H1 (cell line): Measurements from ENCODE around the gene ZNRF2. TPM values are rescaled to one million over a fixed set of nuclear protein-coding genes. Genes with fewer than 3 reads are reported as not detected.

Source experiments
- ASH2L ChIP-seq: fragments of 200-600, 300-600 bp; sonication (generic); IDR thresholded peaks from one replicate; pipeline ENCODE4 v1.7.1; 2017; ENCODE audit warnings: low read length
- CTBP2 ChIP-seq: IDR thresholded peaks from 2 replicates; pipeline ENCODE4 v1.7.0; 2011; ENCODE audit warnings: borderline replicate concordance, mild to moderate bottlenecking, moderate library complexity, mixed read lengths, low read length; ENCODE audit not compliant: insufficient read depth, insufficient read length
- EP300 ChIP-seq, 2 experiments: IDR thresholded peaks; 1 replicate in 1 of 2; 2 replicates in 1 of 2; pipeline ENCODE4 v1.6.1; 2011 to 2012; ENCODE audit warnings: low read depth in 2 of 2, low read length in 2 of 2, mild to moderate bottlenecking in 2 of 2, borderline replicate concordance in 1 of 2, inconsistent platforms in 1 of 2, moderate library complexity in 1 of 2
- EZH2 ChIP-seq: fragments of 200-600 bp; sonication (generic); IDR thresholded peaks from 2 replicates; pipeline ENCODE4 v1.7.1; 2012; ENCODE audit warnings: low read depth, mild to moderate bottlenecking, moderate library complexity, low read length, inconsistent platforms; ENCODE audit not compliant: severe bottlenecking
- GABPA ChIP-seq: IDR thresholded peaks from 2 replicates; pipeline ENCODE4 v1.6.1; 2011; ENCODE audit warnings: mild to moderate bottlenecking, low read length, moderate library complexity, borderline replicate concordance; ENCODE audit not compliant: insufficient read depth
- RAD21 ChIP-seq, 2 experiments: IDR thresholded peaks in 1 of 2; conservative IDR thresholded peaks in 1 of 2; 2 replicates each; pipeline ENCODE4 v1.6.1; 2011; ENCODE audit warnings: low read depth in 2 of 2, low read length in 2 of 2, improper control_type of control experiment in 1 of 2, inconsistent platforms in 1 of 2, mild to moderate bottlenecking in 1 of 2, moderate library complexity in 1 of 2
- SIX5 ChIP-seq: IDR thresholded peaks from 2 replicates; pipeline ENCODE4 v1.6.1; 2011; ENCODE audit warnings: mild to moderate bottlenecking, low read depth, low read length
- SUZ12 ChIP-seq: fragments of 200-600 bp; sonication (generic); IDR thresholded peaks from 2 replicates; pipeline ENCODE4 v1.6.1; 2012; ENCODE audit warnings: mild to moderate bottlenecking, inconsistent platforms, low read length, moderate library complexity, mixed read lengths
- polyA plus RNA-seq, 7 experiments: library from polyadenylated mRNA; depleted of rRNA in 3 of 7; stranded (reverse) in 5 of 7; unstranded in 2 of 7; fragments of >200 nt in 5 of 7; fragments of 200-250 nt in 2 of 7; gene quantifications; 1 replicate in 5 of 7; 2 replicates in 1 of 7; 4 replicates in 1 of 7; pipeline versions ENCODE4 v1.2.1 to v1.2.3, GENCODE V29; 2011 to 2013; ENCODE audit warnings: missing spikeins in 2 of 7, mixed read lengths in 2 of 7
- total RNA-seq: library from RNA; stranded (reverse); fragmentation: NEBNext Ultra II Directional; extraction: Animal tissue kit (Norgen Biotek cat#: 25700); gene quantifications from 2 replicates; pipeline ENCODE4 v1.2.1, GENCODE V29; 2021
- TF ChIP-seq, protein P1 (sequence below): fragments of 300-600 bp; sonication (generic); IDR thresholded peaks from 2 replicates; pipeline ENCODE4 v1.7.1; 2012; ENCODE audit warnings: low read length, moderate library complexity, mild to moderate bottlenecking, inconsistent platforms; ENCODE audit not compliant: insufficient replicate concordance

The ZNRF2 gene
- total and polyA plus RNA-seq, 2 of the 8 experiments (the other 6 are each of a cell fraction or from before 2014, with no cell fraction given) = 2.9 to 16.2 TPM

GRCh38 chr7:30322271-30323005 is 38.0 kb downstream of the ZNRF2 start (continued):
- TF ChIP-seq, protein P1, sequence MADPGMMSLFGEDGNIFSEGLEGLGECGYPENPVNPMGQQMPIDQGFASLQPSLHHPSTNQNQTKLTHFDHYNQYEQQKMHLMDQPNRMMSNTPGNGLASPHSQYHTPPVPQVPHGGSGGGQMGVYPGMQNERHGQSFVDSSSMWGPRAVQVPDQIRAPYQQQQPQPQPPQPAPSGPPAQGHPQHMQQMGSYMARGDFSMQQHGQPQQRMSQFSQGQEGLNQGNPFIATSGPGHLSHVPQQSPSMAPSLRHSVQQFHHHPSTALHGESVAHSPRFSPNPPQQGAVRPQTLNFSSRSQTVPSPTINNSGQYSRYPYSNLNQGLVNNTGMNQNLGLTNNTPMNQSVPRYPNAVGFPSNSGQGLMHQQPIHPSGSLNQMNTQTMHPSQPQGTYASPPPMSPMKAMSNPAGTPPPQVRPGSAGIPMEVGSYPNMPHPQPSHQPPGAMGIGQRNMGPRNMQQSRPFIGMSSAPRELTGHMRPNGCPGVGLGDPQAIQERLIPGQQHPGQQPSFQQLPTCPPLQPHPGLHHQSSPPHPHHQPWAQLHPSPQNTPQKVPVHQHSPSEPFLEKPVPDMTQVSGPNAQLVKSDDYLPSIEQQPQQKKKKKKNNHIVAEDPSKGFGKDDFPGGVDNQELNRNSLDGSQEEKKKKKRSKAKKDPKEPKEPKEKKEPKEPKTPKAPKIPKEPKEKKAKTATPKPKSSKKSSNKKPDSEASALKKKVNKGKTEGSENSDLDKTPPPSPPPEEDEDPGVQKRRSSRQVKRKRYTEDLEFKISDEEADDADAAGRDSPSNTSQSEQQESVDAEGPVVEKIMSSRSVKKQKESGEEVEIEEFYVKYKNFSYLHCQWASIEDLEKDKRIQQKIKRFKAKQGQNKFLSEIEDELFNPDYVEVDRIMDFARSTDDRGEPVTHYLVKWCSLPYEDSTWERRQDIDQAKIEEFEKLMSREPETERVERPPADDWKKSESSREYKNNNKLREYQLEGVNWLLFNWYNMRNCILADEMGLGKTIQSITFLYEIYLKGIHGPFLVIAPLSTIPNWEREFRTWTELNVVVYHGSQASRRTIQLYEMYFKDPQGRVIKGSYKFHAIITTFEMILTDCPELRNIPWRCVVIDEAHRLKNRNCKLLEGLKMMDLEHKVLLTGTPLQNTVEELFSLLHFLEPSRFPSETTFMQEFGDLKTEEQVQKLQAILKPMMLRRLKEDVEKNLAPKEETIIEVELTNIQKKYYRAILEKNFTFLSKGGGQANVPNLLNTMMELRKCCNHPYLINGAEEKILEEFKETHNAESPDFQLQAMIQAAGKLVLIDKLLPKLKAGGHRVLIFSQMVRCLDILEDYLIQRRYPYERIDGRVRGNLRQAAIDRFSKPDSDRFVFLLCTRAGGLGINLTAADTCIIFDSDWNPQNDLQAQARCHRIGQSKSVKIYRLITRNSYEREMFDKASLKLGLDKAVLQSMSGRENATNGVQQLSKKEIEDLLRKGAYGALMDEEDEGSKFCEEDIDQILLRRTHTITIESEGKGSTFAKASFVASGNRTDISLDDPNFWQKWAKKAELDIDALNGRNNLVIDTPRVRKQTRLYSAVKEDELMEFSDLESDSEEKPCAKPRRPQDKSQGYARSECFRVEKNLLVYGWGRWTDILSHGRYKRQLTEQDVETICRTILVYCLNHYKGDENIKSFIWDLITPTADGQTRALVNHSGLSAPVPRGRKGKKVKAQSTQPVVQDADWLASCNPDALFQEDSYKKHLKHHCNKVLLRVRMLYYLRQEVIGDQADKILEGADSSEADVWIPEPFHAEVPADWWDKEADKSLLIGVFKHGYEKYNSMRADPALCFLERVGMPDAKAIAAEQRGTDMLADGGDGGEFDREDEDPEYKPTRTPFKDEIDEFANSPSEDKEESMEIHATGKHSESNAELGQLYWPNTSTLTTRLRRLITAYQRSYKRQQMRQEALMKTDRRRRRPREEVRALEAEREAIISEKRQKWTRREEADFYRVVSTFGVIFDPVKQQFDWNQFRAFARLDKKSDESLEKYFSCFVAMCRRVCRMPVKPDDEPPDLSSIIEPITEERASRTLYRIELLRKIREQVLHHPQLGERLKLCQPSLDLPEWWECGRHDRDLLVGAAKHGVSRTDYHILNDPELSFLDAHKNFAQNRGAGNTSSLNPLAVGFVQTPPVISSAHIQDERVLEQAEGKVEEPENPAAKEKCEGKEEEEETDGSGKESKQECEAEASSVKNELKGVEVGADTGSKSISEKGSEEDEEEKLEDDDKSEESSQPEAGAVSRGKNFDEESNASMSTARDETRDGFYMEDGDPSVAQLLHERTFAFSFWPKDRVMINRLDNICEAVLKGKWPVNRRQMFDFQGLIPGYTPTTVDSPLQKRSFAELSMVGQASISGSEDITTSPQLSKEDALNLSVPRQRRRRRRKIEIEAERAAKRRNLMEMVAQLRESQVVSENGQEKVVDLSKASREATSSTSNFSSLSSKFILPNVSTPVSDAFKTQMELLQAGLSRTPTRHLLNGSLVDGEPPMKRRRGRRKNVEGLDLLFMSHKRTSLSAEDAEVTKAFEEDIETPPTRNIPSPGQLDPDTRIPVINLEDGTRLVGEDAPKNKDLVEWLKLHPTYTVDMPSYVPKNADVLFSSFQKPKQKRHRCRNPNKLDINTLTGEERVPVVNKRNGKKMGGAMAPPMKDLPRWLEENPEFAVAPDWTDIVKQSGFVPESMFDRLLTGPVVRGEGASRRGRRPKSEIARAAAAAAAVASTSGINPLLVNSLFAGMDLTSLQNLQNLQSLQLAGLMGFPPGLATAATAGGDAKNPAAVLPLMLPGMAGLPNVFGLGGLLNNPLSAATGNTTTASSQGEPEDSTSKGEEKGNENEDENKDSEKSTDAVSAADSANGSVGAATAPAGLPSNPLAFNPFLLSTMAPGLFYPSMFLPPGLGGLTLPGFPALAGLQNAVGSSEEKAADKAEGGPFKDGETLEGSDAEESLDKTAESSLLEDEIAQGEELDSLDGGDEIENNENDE = no peak
- no peak for TF ChIP-seq SUZ12
- TF ChIP-seq CTBP2 = no peak
- TF ChIP-seq ASH2L = no peak
- no peak for TF ChIP-seq RAD21 (IDR thresholded peaks at IDR 0.05 in 1 of 2, conservative IDR thresholded peaks at IDR 0.05 in 1 of 2; ENCODE audit: low read depth in 2 of 2, low read length in 2 of 2)
- TF ChIP-seq EZH2 = no peak
- TF ChIP-seq EP300 (IDR thresholded peaks at IDR 0.05; ENCODE audit: borderline replicate concordance in 1 of 2, low read depth in 2 of 2, low read length in 2 of 2) = no peak
- TF ChIP-seq SIX5 = no peak
- no peak for TF ChIP-seq GABPA
